K562 (cell line): ENCODE results near the gene SCAMP1. TPM values are rescaled to one million over a fixed set of nuclear protein-coding genes. Genes with fewer than 3 reads are reported as not detected.

Source experiments
- ATAC-seq: fragments of 200-7000 bp; cut with Tn5 transposase; 3 replicates; pipeline ENCODE4 v1.9.1; 2020; ENCODE audit warnings: moderate library complexity
- BruUV-seq: library from RNA; stranded (reverse); fragments of 400-500 nt; replicated peaks from 2 replicates; lab custom pipeline; 2021; lab: Mats Ljungman, UMichigan
- CTCF ChIA-PET: fragments of 300-600 bp; formaldehyde crosslinking; extraction: SDS; loops from one replicate; lab custom pipeline; 2021; ENCODE audit warnings: low intra/inter-chr PET ratio; lab: Yijun Ruan, JAX
- POLR2A ChIA-PET: fragments of 300-600, 350-650 bp; sonication (Branson Sonifier 250); formaldehyde crosslinking; extraction: SDS; loops from one replicate; lab custom pipeline; 2021; ENCODE audit warnings: antibody characterized with exemption, inconsistent platforms; lab: Yijun Ruan, JAX
- DNase-seq, 4 experiments: peaks; one replicate each; pipeline versions ENCODE4 v3.0.0 to v3.0.0-alpha.2; 2011 to 2018; ENCODE audit warnings: low spot score in 3 of 4, mixed read lengths in 3 of 4; ENCODE audit errors: extremely low read depth in 1 of 4
- FAIRE-seq: peaks from 2 replicates; lab custom pipeline; 2011; peaks lifted over from hg19 to GRCh38; lab: Jason Lieb, UNC
- H2AFZ ChIP-seq: 2 replicates; pipeline ENCODE4 v1.6.0; 2011; ENCODE audit warnings: low read depth, low read length, control low read depth, inconsistent platforms
- H3K27ac ChIP-seq: fragments of 200-600 bp; 3 replicates; pipeline ENCODE4 v1.8.0; 2011; ENCODE audit warnings: low read depth, mild to moderate bottlenecking, control low read depth, inconsistent platforms, low read length, moderate library complexity, mixed read lengths; ENCODE audit errors: extremely low read depth
- H3K27me3 ChIP-seq, 2 experiments: fragments of 300-600 bp in 1 of 2; 2 replicates in 1 of 2; 3 replicates in 1 of 2; pipeline versions ENCODE4 v1.6.0 to v1.8.0; 2011; ENCODE audit warnings: inconsistent platforms in 2 of 2, low read length in 2 of 2, mild to moderate bottlenecking in 1 of 2, mixed read lengths in 1 of 2, moderate library complexity in 1 of 2; ENCODE audit not compliant: control insufficient read depth in 2 of 2, insufficient read depth in 2 of 2
- H3K36me3 ChIP-seq: fragments of 300-600 bp; 3 replicates; pipeline ENCODE4 v1.8.0; 2011; ENCODE audit warnings: mild to moderate bottlenecking, low read length, inconsistent platforms; ENCODE audit not compliant: control insufficient read depth, insufficient read depth
- H3K4me1 ChIP-seq, 2 experiments: fragments of 200-600 bp in 1 of 2; replicated peaks in 1 of 2; 2 replicates in 1 of 2; 3 replicates in 1 of 2; pipeline versions ENCODE4 v1.5.1 to v1.8.0; 2011; ENCODE audit warnings: inconsistent platforms in 2 of 2, low read length in 2 of 2, mild to moderate bottlenecking in 1 of 2, mixed read lengths in 1 of 2, moderate library complexity in 1 of 2; ENCODE audit not compliant: control insufficient read depth in 2 of 2, insufficient read depth in 2 of 2
- H3K4me2 ChIP-seq: 2 replicates; pipeline ENCODE4 v1.6.1; 2011; ENCODE audit warnings: low read length, control low read depth, inconsistent platforms, mixed read lengths; ENCODE audit not compliant: insufficient read depth
- H3K4me3 ChIP-seq: fragments of 200-600 bp; sonication (generic), shearing (Covaris generic); 2 replicates; pipeline ENCODE4 v1.5.1; 2016; ENCODE audit warnings: control low read depth, inconsistent platforms
- H3K79me2 ChIP-seq: fragments of 200-600 bp; 3 replicates; pipeline ENCODE4 v1.8.0; 2011; ENCODE audit warnings: low read length, inconsistent platforms; ENCODE audit not compliant: control insufficient read depth, insufficient read depth
- H3K9ac ChIP-seq, 2 experiments: 2 replicates each; pipeline versions ENCODE4 v1.6.0 to v1.6.1; 2011; ENCODE audit warnings: low read depth in 2 of 2, low read length in 2 of 2, control low read depth in 1 of 2, inconsistent platforms in 1 of 2, mild to moderate bottlenecking in 1 of 2, mixed read lengths in 1 of 2; ENCODE audit not compliant: insufficient read depth in 1 of 2
- H3K9me1 ChIP-seq: one replicate; pipeline ENCODE4 v1.6.0; 2011; ENCODE audit warnings: inconsistent platforms, mild to moderate bottlenecking, low read length, moderate library complexity; ENCODE audit not compliant: control insufficient read depth, insufficient read depth
- H3K9me3 ChIP-seq: replicated peaks from 2 replicates; pipeline ENCODE4 v1.5.1; 2011; ENCODE audit warnings: low read depth, low read length, inconsistent platforms; ENCODE audit not compliant: control insufficient read depth, insufficient read depth
- H4K20me1 ChIP-seq: replicated peaks from 2 replicates; pipeline ENCODE4 v1.6.1; 2011; ENCODE audit warnings: low read length, inconsistent platforms, mixed read lengths; ENCODE audit not compliant: control insufficient read depth, insufficient read depth
- CBFA2T2 ChIP-seq: fragments of 450-650 bp; conservative IDR thresholded peaks from 2 replicates; pipeline ENCODE4 v1.6.1; 2017; ENCODE audit warnings: mild to moderate bottlenecking
- CBFA2T3 ChIP-seq: fragments of 450-650 bp; IDR thresholded peaks from 2 replicates; pipeline ENCODE4 v1.6.1; 2017
- KDM1A ChIP-seq, 2 experiments: fragments of 450-650 bp; IDR thresholded peaks; 2 replicates each; pipeline ENCODE4 v1.6.1; 2016; ENCODE audit warnings: mild to moderate bottlenecking in 2 of 2
- KLF16 ChIP-seq: IDR thresholded peaks from 2 replicates; pipeline ENCODE4 v1.6.1; 2016; ENCODE audit warnings: antibody characterized with exemption
- NCOR1 ChIP-seq: fragments of 450-650 bp; IDR thresholded peaks from 2 replicates; pipeline ENCODE4 v1.6.1; 2016; ENCODE audit warnings: mild to moderate bottlenecking, moderate library complexity
- NFIC ChIP-seq: fragments of 450-650 bp; IDR thresholded peaks from 2 replicates; pipeline ENCODE4 v1.6.1; 2017; ENCODE audit warnings: mild to moderate bottlenecking, inconsistent platforms
- TAL1 ChIP-seq: fragments of 450-650 bp; IDR thresholded peaks from 2 replicates; pipeline ENCODE4 v1.6.1; 2016; ENCODE audit warnings: mild to moderate bottlenecking
- TCF3 ChIP-seq: sonication (generic); formaldehyde crosslinking; IDR thresholded peaks from 2 replicates; pipeline ENCODE4 v1.4.0; 2020; ENCODE audit warnings: mild to moderate bottlenecking, missing genetic modification reagents
- TRIM24 ChIP-seq, 2 experiments: fragments of 450-650 bp; IDR thresholded peaks; 2 replicates each; pipeline ENCODE4 v1.6.1; 2016
- ZNF253 ChIP-seq: fragments of 250-450 bp; sonication (Bioruptor Pico); conservative IDR thresholded peaks from 2 replicates; pipeline ENCODE4 v1.6.1; 2021; ENCODE audit warnings: mild to moderate bottlenecking
- WGBS: fragments of 100-300 bp; shearing (Covaris generic); methylation state at CpG from one replicate; pipeline ENCODE4 v1.1.6; 2016; ENCODE audit warnings: low coverage, mixed read lengths; ENCODE audit not compliant: insufficient coverage; ENCODE audit errors: missing lambda C conversion rate; 5-methylcytosine and 5-hydroxymethylcytosine counted together
- in situ Hi-C: fragments of 300-500 bp; cut with MboI; formaldehyde crosslinking; loops from 4 replicates; pipeline ENCODE4 v1.15.0; 2018; ENCODE audit warnings: inconsistent platforms, mixed read lengths
- intact Hi-C: fragments of 100-400 bp; cut with micrococcal nuclease; formaldehyde crosslinking; loops from 2 replicates; pipeline ENCODE4 v1.14.2; 2022
- polyA plus RNA-seq, 8 experiments: library from polyadenylated mRNA; depleted of rRNA in 4 of 8; stranded (reverse) in 5 of 8; unstranded in 3 of 8; fragments of >200 nt; fragmentation: Nextera tagmentation in 2 of 8; fragmentation: Illumina TruSeq in 1 of 8; extraction: Ambion mirVana in 2 of 8; extraction: Trizol in 1 of 8; gene quantifications; 2 replicates each; pipeline versions ENCODE4 v1.2.1 to v1.2.3, GENCODE V29; 2011 to 2014; ENCODE audit warnings: inconsistent platforms in 1 of 8, missing spikeins in 1 of 8
- total RNA-seq, 7 experiments: library from RNA; depleted of rRNA in 6 of 7; stranded (reverse); fragments of >200 nt in 6 of 7; fragmentation: Illumina TruSeq in 2 of 7; extraction: Trizol in 2 of 7; gene quantifications; 2 replicates each; pipeline versions ENCODE4 v1.2.1 to v1.2.3, GENCODE V29; 2011 to 2021; ENCODE audit warnings: low replicate concordance in 1 of 7
- TF ChIP-seq, protein P1 (sequence below): fragments of 450-650 bp; formaldehyde crosslinking; IDR thresholded peaks from 2 replicates; pipeline ENCODE4 v1.4.0; 2022; ENCODE audit warnings: mild to moderate bottlenecking, moderate library complexity

The SCAMP1 gene
- total and polyA plus RNA-seq, 9 of the 15 experiments (the other 6 are each of a cell fraction or from before 2014, with no cell fraction given): 5.4 to 23.9 (median 13.8) TPM

DNA sequence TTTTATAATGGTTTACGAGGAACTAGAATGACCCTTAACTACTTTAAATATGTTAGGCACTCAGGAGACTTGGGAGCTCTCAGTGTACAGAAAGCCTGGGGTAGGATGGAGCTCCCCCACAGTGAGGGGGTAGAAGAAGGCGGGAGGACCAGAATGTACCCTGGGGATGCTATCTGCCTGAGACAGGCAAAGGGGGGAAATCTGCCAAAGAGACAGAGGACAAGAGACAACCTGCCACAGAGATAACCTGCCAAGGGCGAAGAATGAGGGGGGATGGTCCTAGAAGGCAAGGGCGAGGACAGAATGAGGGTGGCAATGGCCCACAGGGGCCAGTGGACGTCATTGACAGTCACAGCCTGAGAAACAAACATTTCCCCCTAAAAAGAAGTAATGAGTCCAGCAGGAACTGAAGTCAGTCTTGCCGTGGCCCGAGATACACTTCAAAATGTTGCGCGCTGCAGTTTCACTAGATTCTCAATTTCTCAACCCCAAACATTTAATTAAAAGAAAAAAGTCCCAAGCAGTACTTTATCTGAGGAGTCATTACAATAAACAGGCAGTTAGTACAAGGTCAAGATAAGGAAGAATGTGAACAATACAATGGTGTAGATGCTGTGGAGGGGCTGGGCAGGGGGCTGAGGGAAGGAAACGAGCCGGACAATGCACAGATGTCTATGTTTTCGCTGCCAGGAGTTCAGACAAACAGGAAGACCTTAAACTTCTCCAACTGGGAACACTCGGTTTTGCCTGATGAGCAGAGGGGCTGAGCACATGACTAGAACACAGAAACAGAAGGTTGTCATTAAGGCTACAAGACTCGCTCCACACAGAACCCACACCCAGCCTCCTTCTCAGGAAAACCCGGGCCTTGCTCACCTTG is 163.1 kb downstream of the SCAMP1 start:
- peak overlapping the region; percentile 11 to 57; a peak in 2 of 4 replicates for H3K9ac ChIP-seq

More for the DNA sequence above, 163.1 kb downstream of the SCAMP1 start:
- Histone ChIP-seq H3K79me2 (no peaks in the 10 kb centered on the region), H4K20me1 (no peaks in the 10 kb centered on the region), H3K27me3 (no peaks in the 10 kb centered on the region), H3K9me3 (no peaks in the 10 kb centered on the region; the same call in 1 of the 2 replicates), H3K9me1 (no peaks in the 10 kb centered on the region), H3K27ac (no peak overlapping the region), H3K4me2 (peak overlapping the region; percentile 5; the same call in 1 of the 2 replicates), H3K4me3 (no peak overlapping the region), H2AFZ (peak overlapping the region; percentile 54), H3K36me3 (no peaks in the 10 kb centered on the region; the same call in 2 of the 3 replicates), H3K4me1 (peaks cover 17 to 51% of the 10 kb centered on the region in 2 experiments)
- ATAC-seq (peak; percentile 5; the same call in 1 of the 3 replicates), FAIRE-seq (no peak), DNase-seq (peak; percentile 34 to 60 (median 46))
- 55% methylated on average over 15 of the region's 15 CpGs for WGBS
- ChIA-PET CTCF (no interaction called here), POLR2A (interaction anchor here (0.6 kb wide), 1 partner anchor 14 kb away, joined by 3 read pairs; no protein-coding TSS in a partner anchor)
- in situ Hi-C loops: loop anchor here (25.0 kb wide), 1 partner anchor 1889 kb away; the partner anchor contains the start of gene ZFYVE16
- TF ChIP-seq NCOR1 (peak; percentile 58; the same call in 1 of the 2 replicates), KDM1A (IDR thresholded peaks at IDR 0.05) (0 out of 4 replicates have a peak, but pooled peaks of 1 of the 2 experiments have one; percentile 9), ZNF253 (CRISPR knock-in tag) (no peak), CBFA2T2 (peak; percentile 60), TAL1 (peak; percentile 40; the same call in 1 of the 2 replicates), TCF3 (CRISPR knock-in tag) (peak; percentile 30; the same call in 1 of the 2 replicates), CBFA2T3 (peak; percentile 79), TRIM24 (IDR thresholded peaks at IDR 0.05) (0 out of 4 replicates have a peak, but pooled peaks of 1 of the 2 experiments have one; percentile 11), NFIC (peak; percentile 48), KLF16 (no peak)
- TF ChIP-seq, protein P1, sequence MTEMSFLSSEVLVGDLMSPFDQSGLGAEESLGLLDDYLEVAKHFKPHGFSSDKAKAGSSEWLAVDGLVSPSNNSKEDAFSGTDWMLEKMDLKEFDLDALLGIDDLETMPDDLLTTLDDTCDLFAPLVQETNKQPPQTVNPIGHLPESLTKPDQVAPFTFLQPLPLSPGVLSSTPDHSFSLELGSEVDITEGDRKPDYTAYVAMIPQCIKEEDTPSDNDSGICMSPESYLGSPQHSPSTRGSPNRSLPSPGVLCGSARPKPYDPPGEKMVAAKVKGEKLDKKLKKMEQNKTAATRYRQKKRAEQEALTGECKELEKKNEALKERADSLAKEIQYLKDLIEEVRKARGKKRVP: no peak
- no TSS peak for BruUV-seq
- intact Hi-C loops: no loop called here
